SU-DHL-6 (cell line): ENCODE measurements around the gene PRKCZ.

Experiments used
- H2AFZ ChIP-seq: fragments of 200-600 bp; sonication (generic); 2 replicates; pipeline ENCODE4 v1.6.1; 2014; ENCODE audit warnings: low read depth, mild to moderate bottlenecking, moderate library complexity, mixed read lengths, antibody characterized with exemption, low read length; ENCODE audit not compliant: severe bottlenecking
- H3F3A ChIP-seq: fragments of 200-600 bp; shearing (Covaris generic); 2 replicates; pipeline ENCODE4 v1.6.0; 2016; ENCODE audit warnings: antibody characterized with exemption, mild to moderate bottlenecking; ENCODE audit not compliant: insufficient read depth
- H3K27ac ChIP-seq: fragments of 200-600 bp; sonication (generic); 2 replicates; pipeline ENCODE4 v1.5.1; 2016; ENCODE audit warnings: low read depth, mild to moderate bottlenecking, low read length, moderate library complexity, mixed read lengths
- H3K27me3 ChIP-seq: fragments of 200-600 bp; sonication (generic), shearing (Covaris generic); 2 replicates; pipeline ENCODE4 v1.6.0; 2014; ENCODE audit warnings: mild to moderate bottlenecking, low read length
- H3K36me3 ChIP-seq: fragments of 200-600 bp; sonication (generic); 2 replicates; pipeline ENCODE4 v1.6.1; 2014; ENCODE audit warnings: mild to moderate bottlenecking, low read length, mixed read lengths
- H3K4me2 ChIP-seq: fragments of 300-600, 200-600 bp; shearing (Covaris generic), sonication (generic); 2 replicates; pipeline ENCODE4 v1.6.0; 2014; ENCODE audit warnings: low read length, low read depth, mild to moderate bottlenecking; ENCODE audit not compliant: poor library complexity, severe bottlenecking
- H3K4me3 ChIP-seq: fragments of 200-600 bp; sonication (generic); 2 replicates; pipeline ENCODE4 v1.5.1; 2014; ENCODE audit warnings: antibody characterized with exemption, low read length, mild to moderate bottlenecking, mixed read lengths; ENCODE audit not compliant: insufficient read depth, poor library complexity, severe bottlenecking
- H3K79me2 ChIP-seq: fragments of 200-600 bp; sonication (generic); 2 replicates; pipeline ENCODE4 v1.6.1; 2014; ENCODE audit warnings: mild to moderate bottlenecking, low read length, moderate library complexity; ENCODE audit not compliant: insufficient read depth
- H3K9ac ChIP-seq: fragments of 200-600 bp; sonication (generic); 2 replicates; pipeline ENCODE4 v1.7.0; 2014; ENCODE audit warnings: mild to moderate bottlenecking, low read length
- H3K9me2 ChIP-seq: fragments of 200-600 bp; sonication (generic); replicated peaks from 2 replicates; pipeline ENCODE4 v1.6.1; 2014; ENCODE audit warnings: low read length; ENCODE audit not compliant: insufficient read depth
- H3K9me3 ChIP-seq: fragments of 200-600 bp; sonication (generic); 2 replicates; pipeline ENCODE4 v1.6.1; 2014; ENCODE audit warnings: low read length, mixed read lengths; ENCODE audit not compliant: insufficient read depth
- H4K20me1 ChIP-seq: fragments of 200-600 bp; sonication (generic); 2 replicates; pipeline ENCODE4 v1.6.1; 2014; ENCODE audit warnings: low read depth, mild to moderate bottlenecking, antibody characterized with exemption, low read length, moderate library complexity, mixed read lengths
- CTCF ChIP-seq: fragments of 200-600 bp; sonication (generic); IDR thresholded peaks from one replicate; pipeline ENCODE4 v1.5.1; 2017; ENCODE audit warnings: antibody characterized with exemption, mild to moderate bottlenecking, low read length, moderate library complexity; ENCODE audit not compliant: insufficient read depth, poor library complexity, severe bottlenecking
- EZH2phosphoT487 ChIP-seq: fragments of 200-600 bp; sonication (generic), shearing (Covaris generic); conservative IDR thresholded peaks from 2 replicates; pipeline ENCODE4 v1.6.1; 2018; ENCODE audit warnings: mild to moderate bottlenecking, antibody characterized with exemption, low read length, moderate library complexity, mixed read lengths

PRKCZ gene

GRCh38 chr1:2108877-2109580, 58.8 kb downstream of the PRKCZ start:
- no peak overlapping the region for H3K4me3 ChIP-seq
- H3F3A ChIP-seq = no peaks in the 10 kb centered on the region
- no peaks in the 10 kb centered on the region for H3K79me2 ChIP-seq
- no peaks in the 10 kb centered on the region for H3K9me3 ChIP-seq
- no peak overlapping the region for H3K27ac ChIP-seq
- no peak overlapping the region for H3K4me2 ChIP-seq
- H4K20me1 ChIP-seq = no peaks in the 10 kb centered on the region
- no peaks in the 10 kb centered on the region for H3K9me2 ChIP-seq
- no peak overlapping the region for H2AFZ ChIP-seq
- no peaks in the 10 kb centered on the region for H3K27me3 ChIP-seq
- no peaks in the 10 kb centered on the region for H3K36me3 ChIP-seq
- H3K9ac ChIP-seq = no peak overlapping the region
- no peak for TF ChIP-seq CTCF
- no peak for TF ChIP-seq EZH2phosphoT487

GRCh38 chr1:2109581-2110021, 59.4 kb downstream of the PRKCZ start:
- no peak for TF ChIP-seq CTCF
- TF ChIP-seq EZH2phosphoT487 = no peak
- no peak overlapping the region for H3K9ac ChIP-seq
- H3K79me2 ChIP-seq = no peaks in the 10 kb centered on the region
- H3K9me2 ChIP-seq = no peaks in the 10 kb centered on the region
- no peak overlapping the region for H3K27ac ChIP-seq
- H3K36me3 ChIP-seq = no peaks in the 10 kb centered on the region
- no peak overlapping the region for H3K4me2 ChIP-seq
- no peaks in the 10 kb centered on the region for H3F3A ChIP-seq
- no peaks in the 10 kb centered on the region for H4K20me1 ChIP-seq
- H3K9me3 ChIP-seq = no peaks in the 10 kb centered on the region
- H2AFZ ChIP-seq = no peak overlapping the region
- no peaks in the 10 kb centered on the region for H3K27me3 ChIP-seq
- no peak overlapping the region for H3K4me3 ChIP-seq

GRCh38 chr1:2110191-2110737, 60.1 kb downstream of the PRKCZ start:
- Histone ChIP-seq H3K4me3 (no peak overlapping the region), H3K36me3 (no peaks in the 10 kb centered on the region), H3K4me2 (no peak overlapping the region), H4K20me1 (no peaks in the 10 kb centered on the region), H3F3A (no peaks in the 10 kb centered on the region), H2AFZ (no peak overlapping the region), H3K9me2 (no peaks in the 10 kb centered on the region), H3K9ac (no peak overlapping the region), H3K9me3 (no peaks in the 10 kb centered on the region), H3K27ac (no peak overlapping the region), H3K79me2 (no peaks in the 10 kb centered on the region), H3K27me3 (no peaks in the 10 kb centered on the region)
- no peak for TF ChIP-seq EZH2phosphoT487
- TF ChIP-seq CTCF = no peak
